ENCODE data around the gene ATG16L2.

Gene ATG16L2

GRCh38 chr11:72814286-72815109, at the start of gene ATG16L2:
ATG16L2 (plus strand) TSS chr11:72814411; CDS start chr11:72814446, 35 bp downstream.
- DNase-seq, result peak; percentile 87

- no peak for DNase-seq
Observed at GRCh38 chr11:72764503-72764902, 49.7 kb upstream of the ATG16L2 start.

GRCh38 chr11:72766152-72766902, 47.9 kb upstream of the ATG16L2 start:
- no peak for DNase-seq

- DNase-seq, result no peak
Observed at GRCh38 chr11:72767203-72768062, 46.8 kb upstream of the ATG16L2 start.

- DNase-seq, result no peak
Observed at GRCh38 chr11:72768581-72768980, 45.6 kb upstream of the ATG16L2 start.

- no peak for DNase-seq
Observed at GRCh38 chr11:72769680-72770079, 44.5 kb upstream of the ATG16L2 start.

GRCh38 chr11:72770799-72771198, 43.4 kb upstream of the ATG16L2 start:
- DNase-seq, result no peak

GRCh38 chr11:72771507-72771906, 42.7 kb upstream of the ATG16L2 start:
- DNase-seq, result no peak

- no peak for DNase-seq
Observed at GRCh38 chr11:72772059-72772458, 42.2 kb upstream of the ATG16L2 start.

GRCh38 chr11:72773291-72773690, 40.9 kb upstream of the ATG16L2 start:
- no peak for DNase-seq

GRCh38 chr11:72773696-72774095, 40.5 kb upstream of the ATG16L2 start:
- no peak for DNase-seq

GRCh38 chr11:72774499-72774898, 39.7 kb upstream of the ATG16L2 start:
- no peak for DNase-seq

- no peak for DNase-seq
Observed at GRCh38 chr11:72775288-72776110, 38.7 kb upstream of the ATG16L2 start.

- DNase-seq, result no peak
Observed at GRCh38 chr11:72776117-72776843, 37.9 kb upstream of the ATG16L2 start.

GRCh38 chr11:72776844-72777754, 37.1 kb upstream of the ATG16L2 start:
- DNase-seq, result no peak

- DNase-seq, result no peak
Observed at GRCh38 chr11:72777755-72778278, 36.4 kb upstream of the ATG16L2 start.

GRCh38 chr11:72778535-72779494, 35.4 kb upstream of the ATG16L2 start:
- DNase-seq, result no peak

- no peak for DNase-seq
Observed at GRCh38 chr11:72779495-72780128, 34.6 kb upstream of the ATG16L2 start.

Data from hematopoietic multipotent progenitor cell treated with erythropoietin and hydrocortisone succinate and interleukin-3 and kit ligand, for 6 days (in vitro differentiated cells).